Naive thymus-derived CD4-positive, alpha-beta T cell (primary cell): Measurements from ENCODE around the gene LRRC8E. TPM values are rescaled to one million over a fixed set of nuclear protein-coding genes. Genes with fewer than 3 reads are reported as not detected.

ENCODE experiments used
- ATAC-seq: fragments of 150-1000 bp; cut with Tn5 transposase; 2 replicates; pipeline ENCODE4 v1.10.0; 2021; ENCODE audit warnings: mild to moderate bottlenecking, moderate library complexity
- CTCF ChIA-PET: fragments of 350-600 bp; sonication (Branson Sonifier 250); formaldehyde crosslinking; loops from one replicate; lab custom pipeline; 2021; ENCODE audit warnings: antibody characterized with exemption; lab: Charles Lee
- POLR2A ChIA-PET: fragments of 350-600 bp; sonication (Branson Sonifier 250); formaldehyde crosslinking; loops from one replicate; lab custom pipeline; 2021; ENCODE audit warnings: antibody characterized with exemption, inconsistent platforms; lab: Charles Lee
- DNase-seq, 9 donors: peaks; one replicate each; pipeline versions ENCODE4 v3.0.0 to v3.0.0-alpha.2; 2020 to 2022; ENCODE audit warnings: mixed read lengths in 1 of 9
- H3K27ac ChIP-seq: one replicate; pipeline ENCODE4 v1.7.0; 2013; ENCODE audit warnings: mild to moderate bottlenecking, low read depth, low read length, moderate library complexity
- H3K27me3 ChIP-seq, 2 donors: one replicate each; pipeline ENCODE4 v1.7.0; 2013; ENCODE audit warnings: low read length in 2 of 2, mild to moderate bottlenecking in 2 of 2, moderate library complexity in 2 of 2; ENCODE audit not compliant: control insufficient read depth in 2 of 2, insufficient read depth in 2 of 2
- H3K36me3 ChIP-seq, 3 experiments: 1 replicate in 2 of 3; 2 replicates in 1 of 3; pipeline ENCODE4 v1.7.0; 2013; ENCODE audit warnings: low read length in 3 of 3, mild to moderate bottlenecking in 3 of 3, moderate library complexity in 1 of 3; ENCODE audit not compliant: insufficient read depth in 3 of 3, control insufficient read depth in 2 of 3
- H3K4me1 ChIP-seq, 2 donors: one replicate each; pipeline ENCODE4 v1.7.0; 2013; ENCODE audit warnings: low read length in 2 of 2, mild to moderate bottlenecking in 2 of 2, moderate library complexity in 1 of 2; ENCODE audit not compliant: control insufficient read depth in 2 of 2, insufficient read depth in 2 of 2
- H3K4me3 ChIP-seq: 2 replicates; pipeline ENCODE4 v1.7.0; 2013; ENCODE audit warnings: mild to moderate bottlenecking, low read length
- H3K9me3 ChIP-seq, 3 experiments: 1 replicate in 2 of 3; 2 replicates in 1 of 3; pipeline ENCODE4 v1.7.0; 2013; ENCODE audit warnings: low read length in 3 of 3; ENCODE audit not compliant: control insufficient read depth in 2 of 3
- H3K27ac Mint-ChIP-seq, 9 donors: one replicate each; pipeline ENCODE4 v1.8.0; 2020 to 2022; ENCODE audit warnings: mixed read lengths in 9 of 9, mild to moderate bottlenecking in 8 of 9, moderate library complexity in 5 of 9, inconsistent platforms in 2 of 9
- H3K27me3 Mint-ChIP-seq, 5 donors: one replicate each; pipeline ENCODE4 v1.8.0; 2021 to 2022; ENCODE audit warnings: mixed read lengths in 5 of 5, mild to moderate bottlenecking in 1 of 5
- H3K36me3 Mint-ChIP-seq, 5 donors: one replicate each; pipeline ENCODE4 v1.8.0; 2020 to 2022; ENCODE audit warnings: mixed read lengths in 5 of 5, mild to moderate bottlenecking in 3 of 5, inconsistent platforms in 1 of 5
- H3K4me1 Mint-ChIP-seq, 7 donors: one replicate each; pipeline ENCODE4 v1.8.0; 2020 to 2022; ENCODE audit warnings: mixed read lengths in 7 of 7, mild to moderate bottlenecking in 3 of 7, inconsistent platforms in 1 of 7
- H3K4me3 Mint-ChIP-seq, 10 donors: one replicate each; pipeline ENCODE4 v1.8.0; 2020 to 2022; ENCODE audit warnings: mild to moderate bottlenecking in 10 of 10, mixed read lengths in 10 of 10, moderate library complexity in 6 of 10, inconsistent platforms in 2 of 10
- H3K9me3 Mint-ChIP-seq, 11 donors: one replicate each; pipeline ENCODE4 v1.8.0; 2020 to 2022; ENCODE audit warnings: mixed read lengths in 11 of 11, mild to moderate bottlenecking in 4 of 11, inconsistent platforms in 1 of 11, moderate library complexity in 1 of 11
- intact Hi-C, 2 donors: fragments of 100-400 bp; cut with micrococcal nuclease; formaldehyde crosslinking; loops; one replicate each; pipeline ENCODE4 v1.15.1; 2023
- polyA plus RNA-seq, 2 donors: library from polyadenylated mRNA; unstranded; fragments of 300-500 nt; fragmentation: Illumina TruSeq; gene quantifications; one replicate each; pipeline ENCODE4 v1.2.3, GENCODE V29; 2021
- total RNA-seq, 6 experiments: library from RNA in 5 of 6; stranded (reverse) in 5 of 6; gene quantifications; 1 replicate in 5 of 6; 2 replicates in 1 of 6; pipeline ENCODE4 v1.2.3 and lab custom pipeline; 2021 to 2026

Gene LRRC8E
- total and polyA plus RNA-seq, 7 experiments from 2014 or later = 0.24 to 0.53 TPM; not detected in 5

- ChIA-PET CTCF (interaction anchor here (1.0 to 2.8 kb wide), 2 partner anchors 15 to 23 kb away, joined by 6 to 13 read pairs; no protein-coding TSS in a partner anchor), POLR2A (interaction anchor here (0.7 kb wide), 1 partner anchor 69 kb away, joined by 3 read pairs; no protein-coding TSS in a partner anchor)
- Histone ChIP-seq H3K4me3 (no peak overlapping the region), H3K36me3 (no peaks in the 10 kb centered on the region), H3K27ac (no peak overlapping the region), H3K27me3 (no peaks in the 10 kb centered on the region), H3K4me1 (peaks cover 3 to 7% of the 10 kb centered on the region in 2 donors), H3K9me3 (no peaks in the 10 kb centered on the region)
- Mint-ChIP-seq H3K36me3 (no peaks in the 10 kb centered on the region), H3K9me3 (peaks cover 0 to 1% (median 0%) of the 10 kb centered on the region in 11 donors), H3K27me3 (no peaks in the 10 kb centered on the region), H3K4me3 (peak overlapping the region in 1 of 10 donors; percentile 33), H3K4me1 (peaks cover 0 to 8% (median 5%) of the 10 kb centered on the region in 7 donors), H3K27ac (no peak overlapping the region)
- intact Hi-C loops = loop anchor here (1.0 kb wide), 5 partner anchors 16 to 149 kb away; partner anchors contain the start of genes MAP2K7 (in 1 of the 2) and TIMM44 (in 1 of the 2)
- DNase-seq = no peak
- no peak for ATAC-seq
Observed at GRCh38 chr19:7853770-7854128, 34.6 kb upstream of the LRRC8E start.

GRCh38 chr19:7855426-7856108 is 32.7 kb upstream of the LRRC8E start:
- H3K4me1 Mint-ChIP-seq = peaks cover 0 to 10% (median 5%) of the 10 kb centered on the region in 7 donors
- no peaks in the 10 kb centered on the region for H3K36me3 Mint-ChIP-seq
- DNase-seq (no peak), ATAC-seq (no peak)
- H3K27me3 Mint-ChIP-seq = peaks cover 0 to 2% (median 0%) of the 10 kb centered on the region in 5 donors
- Histone ChIP-seq H3K27me3 (no peaks in the 10 kb centered on the region), H3K9me3 (no peaks in the 10 kb centered on the region), H3K36me3 (no peaks in the 10 kb centered on the region), H3K27ac (no peak overlapping the region), H3K4me3 (no peak overlapping the region), H3K4me1 (peaks cover 3 to 7% of the 10 kb centered on the region in 2 donors)
- H3K4me3 Mint-ChIP-seq = no peak overlapping the region
- intact Hi-C loops = no loop called here
- peaks cover 0 to 1% (median 0%) of the 10 kb centered on the region in 11 donors for H3K9me3 Mint-ChIP-seq
- H3K27ac Mint-ChIP-seq = no peak overlapping the region
- ChIA-PET POLR2A (no interaction called here), CTCF (interaction anchor here (0.7 kb wide), 1 partner anchor 147 kb away, joined by 7 read pairs; no protein-coding TSS in a partner anchor)

- H3K27me3 ChIP-seq = no peaks in the 10 kb centered on the region
- H3K27ac ChIP-seq = no peak overlapping the region
- ATAC-seq (no peak), DNase-seq (no peak)
- no peaks in the 10 kb centered on the region for H3K9me3 ChIP-seq
- no peak overlapping the region for H3K4me3 ChIP-seq
- H3K36me3 Mint-ChIP-seq = no peaks in the 10 kb centered on the region
- CTCF ChIA-PET = no interaction called here
- H3K4me3 Mint-ChIP-seq = no peak overlapping the region
- H3K4me1 Mint-ChIP-seq = peaks cover 0 to 10% (median 7%) of the 10 kb centered on the region in 7 donors
- H3K9me3 Mint-ChIP-seq = peaks cover 0 to 1% (median 0%) of the 10 kb centered on the region in 11 donors
- no peak overlapping the region for H3K27ac Mint-ChIP-seq
- H3K27me3 Mint-ChIP-seq = peaks cover 0 to 8% (median 0%) of the 10 kb centered on the region in 5 donors
- no peaks in the 10 kb centered on the region for H3K36me3 ChIP-seq
- POLR2A ChIA-PET = no interaction called here
- intact Hi-C loops = no loop called here
- peaks cover 3 to 12% of the 10 kb centered on the region in 2 donors for H3K4me1 ChIP-seq
Observed at GRCh38 chr19:7856109-7856591, 32.2 kb upstream of the LRRC8E start.

GRCh38 chr19:7856679-7857663 is 31.3 kb upstream of the LRRC8E start:
- ChIA-PET POLR2A (interaction anchor here (2.5 kb wide), 1 partner anchor 12 kb away, joined by 7 read pairs; no protein-coding TSS in a partner anchor), CTCF (no interaction called here)
- Mint-ChIP-seq H3K27me3 (peaks cover 0 to 13% (median 0%) of the 10 kb centered on the region in 5 donors), H3K4me3 (peak overlapping the region in 1 of 10 donors; percentile 46), H3K9me3 (peaks cover 0 to 1% (median 0%) of the 10 kb centered on the region in 11 donors), H3K36me3 (no peaks in the 10 kb centered on the region), H3K4me1 (peaks cover 0 to 13% (median 8%) of the 10 kb centered on the region in 7 donors), H3K27ac (no peak overlapping the region)
- Histone ChIP-seq H3K9me3 (no peaks in the 10 kb centered on the region), H3K4me1 (peaks cover 3 to 20% of the 10 kb centered on the region in 2 donors), H3K27ac (no peak overlapping the region), H3K4me3 (no peak overlapping the region), H3K27me3 (no peaks in the 10 kb centered on the region), H3K36me3 (no peaks in the 10 kb centered on the region)
- intact Hi-C loops = no loop called here
- no peak for DNase-seq
- no peak for ATAC-seq

GRCh38 chr19:7857727-7858108 is 30.6 kb upstream of the LRRC8E start:
- Mint-ChIP-seq H3K4me3 (no peak overlapping the region), H3K27me3 (peaks cover 0 to 15% (median 0%) of the 10 kb centered on the region in 5 donors), H3K4me1 (peaks cover 0 to 16% (median 8%) of the 10 kb centered on the region in 7 donors), H3K27ac (no peak overlapping the region), H3K36me3 (no peaks in the 10 kb centered on the region), H3K9me3 (peaks cover 0 to 1% (median 0%) of the 10 kb centered on the region in 11 donors)
- DNase-seq = no peak
- ChIA-PET POLR2A (interaction anchor here (2.5 kb wide), 1 partner anchor 12 kb away, joined by 7 read pairs; no protein-coding TSS in a partner anchor), CTCF (interaction anchor here (0.7 kb wide), 1 partner anchor 46 kb away, joined by 3 read pairs; the partner anchor contains the start of gene MAP2K7)
- H3K27ac ChIP-seq = no peak overlapping the region
- H3K4me1 ChIP-seq = peaks cover 3 to 23% of the 10 kb centered on the region in 2 donors
- ATAC-seq = no peak
- intact Hi-C loops = no loop called here
- H3K9me3 ChIP-seq = no peaks in the 10 kb centered on the region
- no peaks in the 10 kb centered on the region for H3K36me3 ChIP-seq
- no peak overlapping the region for H3K4me3 ChIP-seq
- no peaks in the 10 kb centered on the region for H3K27me3 ChIP-seq
